HG02943 (cell line): Measurements from ENCODE around the gene C11orf87.

Experiments
- ATAC-seq: cut with Tn5 transposase; IDR thresholded peaks from one replicate; pipeline ENCODE4 v1.9.1; 2021; ENCODE audit warnings: mild to moderate bottlenecking, low read depth, moderate library complexity; ENCODE audit not compliant: unreplicated experiment

C11orf87 gene

GRCh38 chr11:109421981-109422869 is at the start of gene C11orf87:
Gene C11orf87, plus strand, starts transcription at chr11:109422190. Its CDS starts 1,444 bp downstream, at chr11:109423634.
- ATAC-seq: no peak

- ATAC-seq: no peak
Measured at GRCh38 chr11:109374032-109374431, 48.0 kb upstream of the C11orf87 start.

GRCh38 chr11:109374441-109374840 is 47.5 kb upstream of the C11orf87 start:
- ATAC-seq: no peak

GRCh38 chr11:109377039-109377742 is 44.8 kb upstream of the C11orf87 start:
- ATAC-seq: no peak

- no peak for ATAC-seq
Measured at GRCh38 chr11:109378034-109378433, 44.0 kb upstream of the C11orf87 start.

- ATAC-seq: no peak
Measured at GRCh38 chr11:109383306-109383705, 38.7 kb upstream of the C11orf87 start.

GRCh38 chr11:109384873-109385272 is 37.1 kb upstream of the C11orf87 start:
- ATAC-seq: no peak

- ATAC-seq: no peak
Measured at GRCh38 chr11:109388982-109389381, 33.0 kb upstream of the C11orf87 start.

- no peak for ATAC-seq
Measured at GRCh38 chr11:109390752-109391151, 31.2 kb upstream of the C11orf87 start.

- no peak for ATAC-seq
Measured at GRCh38 chr11:109401545-109401944, 20.4 kb upstream of the C11orf87 start.

- ATAC-seq: no peak
Measured at GRCh38 chr11:109405671-109406070, 16.3 kb upstream of the C11orf87 start.

- ATAC-seq: no peak
Measured at GRCh38 chr11:109416601-109417000, 5.4 kb upstream of the C11orf87 start.

- ATAC-seq: no peak
Measured at GRCh38 chr11:109422870-109423465, 978 bp downstream of the C11orf87 start.

GRCh38 chr11:109423466-109424190 is 1.6 kb downstream of the C11orf87 start:
- ATAC-seq: no peak

- ATAC-seq: no peak
Measured at GRCh38 chr11:109424901-109425300, 2.9 kb downstream of the C11orf87 start.

- ATAC-seq: no peak
Measured at GRCh38 chr11:109425554-109425953, 3.6 kb downstream of the C11orf87 start.

GRCh38 chr11:109426442-109427240 is 4.7 kb downstream of the C11orf87 start:
- no peak for ATAC-seq

GRCh38 chr11:109432105-109432504 is 10.1 kb downstream of the C11orf87 start:
- ATAC-seq: no peak

- no peak for ATAC-seq
Measured at GRCh38 chr11:109433753-109434256, 11.8 kb downstream of the C11orf87 start.
